MG63 (cell line): ENCODE data around the gene ACTMAP. TPM values are rescaled to one million over a fixed set of nuclear protein-coding genes. Genes with fewer than 3 reads are reported as not detected.
"Not testable (repeated sequence)": the region's sequence is repeated elsewhere in the genome, so short reads cannot be mapped to it uniquely, and the experiment has no call there.

Experiments
- DNase-seq: peaks from one replicate; pipeline ENCODE4 v3.0.0-alpha.2; 2020
- H3K27me3 ChIP-seq: fragments of 250-450 bp; sonication (Bioruptor Pico); 2 replicates; pipeline ENCODE4 v1.5.1; 2020; ENCODE audit warnings: mild to moderate bottlenecking, moderate library complexity
- H3K36me3 ChIP-seq: fragments of 250-450 bp; sonication (Bioruptor Pico); 2 replicates; pipeline ENCODE4 v1.5.1; 2020; ENCODE audit warnings: mild to moderate bottlenecking, moderate library complexity
- H3K4me3 ChIP-seq: fragments of 250-450 bp; sonication (Bioruptor Pico); 2 replicates; pipeline ENCODE4 v1.5.1; 2020; ENCODE audit warnings: mild to moderate bottlenecking, moderate library complexity
- H3K9me3 ChIP-seq: fragments of 250-450 bp; sonication (Bioruptor Pico); 2 replicates; pipeline ENCODE4 v1.5.1; 2020; ENCODE audit warnings: mild to moderate bottlenecking, moderate library complexity
- total RNA-seq: library from RNA; depleted of rRNA; stranded (reverse); fragments of >200 nt; shearing (Covaris generic); gene quantifications from 2 replicates; pipeline ENCODE4 v1.2.3, GENCODE V29; 2014; ENCODE audit warnings: low replicate concordance

ACTMAP gene
- total RNA-seq, 1 experiment from 2014 or later = 0.95 TPM

DNA sequence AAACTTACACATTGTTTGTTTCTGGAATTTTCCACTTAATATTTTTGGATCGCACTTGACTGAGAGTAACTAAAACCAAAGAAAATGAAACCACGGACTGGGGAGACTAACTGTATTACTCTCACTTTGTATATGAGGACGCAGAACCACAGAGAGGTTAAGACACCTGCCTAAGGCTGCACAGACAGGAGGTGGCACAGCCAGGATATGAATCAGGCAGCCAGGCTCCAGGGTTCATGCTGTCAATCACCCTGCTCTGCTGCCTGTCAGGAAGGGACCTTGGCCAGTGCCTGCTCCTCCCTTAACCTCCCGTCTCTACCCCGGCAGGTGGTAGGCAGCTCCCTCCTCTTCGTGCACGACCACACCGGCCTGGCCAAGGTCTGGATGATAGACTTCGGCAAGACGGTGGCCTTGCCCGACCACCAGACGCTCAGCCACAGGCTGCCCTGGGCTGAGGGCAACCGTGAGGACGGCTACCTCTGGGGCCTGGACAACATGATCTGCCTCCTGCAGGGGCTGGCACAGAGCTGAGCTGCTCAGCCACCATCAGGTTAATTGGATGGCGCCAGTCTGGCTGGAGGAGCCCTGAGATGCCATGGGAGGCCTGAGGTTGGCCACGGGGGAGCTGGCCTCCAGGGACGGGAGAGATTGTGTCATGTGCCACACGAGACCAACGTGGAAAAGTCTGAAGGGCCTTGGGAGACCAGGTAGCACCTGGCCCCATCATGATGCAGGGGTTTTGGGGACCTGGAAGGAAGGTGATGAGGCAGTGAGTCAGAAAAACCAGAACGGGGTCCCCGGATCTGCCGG lies 11.0 kb downstream of the ACTMAP start:
- Histone ChIP-seq H3K27me3 (no peaks in the 10 kb centered on the region), H3K4me3 (no peak overlapping the region), H3K36me3 (peaks cover 48% of the 10 kb centered on the region), H3K9me3 (no peaks in the 10 kb centered on the region)
- DNase-seq = no peak

GRCh38 chr19:40737102-40737644 lies 13.1 kb downstream of the ACTMAP start:
- no peak for DNase-seq
- no peaks in the 10 kb centered on the region for H3K27me3 ChIP-seq
- H3K36me3 ChIP-seq = peaks cover 59% of the 10 kb centered on the region
- H3K9me3 ChIP-seq = no peaks in the 10 kb centered on the region
- no peak overlapping the region for H3K4me3 ChIP-seq

- no peak overlapping the region for H3K4me3 ChIP-seq
- H3K9me3 ChIP-seq = no peaks in the 10 kb centered on the region
- H3K27me3 ChIP-seq = no peaks in the 10 kb centered on the region
- no peak for DNase-seq
- peaks cover 55% of the 10 kb centered on the region for H3K36me3 ChIP-seq
These were observed 13.6 kb downstream of the ACTMAP start for GRCh38 chr19:40736661-40737060.

DNA sequence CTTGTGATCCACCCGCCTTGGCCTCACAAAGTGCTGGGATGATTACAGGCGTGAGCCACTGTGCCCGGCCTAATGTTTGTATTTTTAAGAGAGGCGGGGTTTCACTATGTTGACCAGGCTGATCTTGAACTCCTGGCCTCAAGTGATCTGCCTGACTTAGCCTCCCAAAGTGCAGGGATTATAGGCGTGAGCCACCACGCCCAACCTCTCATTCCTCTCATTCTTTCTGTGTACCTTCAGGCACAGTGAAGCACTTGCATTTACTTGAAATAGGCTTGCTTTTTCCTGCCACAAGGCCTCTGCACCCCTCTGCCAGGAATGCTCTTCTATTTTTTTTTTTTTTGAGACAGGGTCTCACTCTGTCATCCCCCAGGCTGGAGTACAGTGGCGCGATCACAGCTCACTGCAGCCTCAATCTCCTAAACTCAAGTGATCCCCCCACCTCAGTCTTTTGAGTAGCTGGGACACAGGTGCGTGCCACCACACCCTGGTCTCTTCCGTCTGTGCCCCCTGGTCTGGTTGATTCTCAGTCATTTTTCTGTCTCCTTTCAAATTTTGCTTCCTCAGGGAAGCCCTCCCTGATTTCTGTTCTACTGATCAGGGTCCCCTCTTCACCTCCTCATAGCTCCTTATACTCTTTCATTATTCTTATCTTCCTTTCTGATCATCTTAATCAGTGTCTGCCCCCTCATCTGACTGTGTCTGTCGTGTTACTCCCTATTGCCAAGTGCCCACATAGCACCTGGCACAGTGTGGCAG lies 15.1 kb downstream of the ACTMAP start:
- no peak for DNase-seq
- no peaks in the 10 kb centered on the region for H3K9me3 ChIP-seq
- H3K27me3 ChIP-seq = no peaks in the 10 kb centered on the region
- H3K4me3 ChIP-seq = no peak overlapping the region
- peaks cover 63% of the 10 kb centered on the region for H3K36me3 ChIP-seq

- H3K4me3 ChIP-seq = no peak overlapping the region
- DNase-seq = no peak
- no peaks in the 10 kb centered on the region for H3K27me3 ChIP-seq
- no peaks in the 10 kb centered on the region for H3K9me3 ChIP-seq
- H3K36me3 ChIP-seq = peaks cover 59% of the 10 kb centered on the region
These were observed 17.1 kb downstream of the ACTMAP start for GRCh38 chr19:40733149-40733548.

DNA sequence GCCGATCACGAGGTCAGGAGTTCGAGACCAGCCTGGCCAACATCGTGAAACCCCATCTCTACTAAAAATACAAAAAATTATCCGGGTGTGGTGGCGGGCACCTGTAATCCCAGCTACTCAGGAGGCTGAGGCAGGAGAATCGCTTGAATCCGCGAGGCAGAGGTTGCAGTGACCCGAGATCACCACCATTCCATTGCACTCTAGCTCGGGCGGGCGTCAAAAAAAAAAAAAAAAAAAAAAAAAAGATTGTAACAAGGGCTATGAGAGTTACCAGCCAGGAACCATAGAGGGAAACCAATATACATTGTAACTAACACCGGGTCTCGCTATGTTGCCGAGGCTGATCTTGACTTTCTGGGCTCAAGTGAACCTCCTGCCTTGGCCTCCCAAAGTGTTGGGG lies 18.0 kb downstream of the ACTMAP start:
- not testable (repeated sequence) for DNase-seq, H3K27me3 ChIP-seq, H3K9me3 ChIP-seq, H3K4me3 ChIP-seq
- H3K36me3 ChIP-seq = peaks cover 61% of the 10 kb centered on the region

GRCh38 chr19:40730065-40730464 lies 20.2 kb downstream of the ACTMAP start:
- peaks cover 64% of the 10 kb centered on the region for H3K36me3 ChIP-seq
- not testable (repeated sequence) for DNase-seq

GRCh38 chr19:40726279-40726678 lies 24.0 kb downstream of the ACTMAP start:
- peaks cover 76% of the 10 kb centered on the region for H3K36me3 ChIP-seq
- H3K9me3 ChIP-seq = peaks cover 6% of the 10 kb centered on the region; the same call in 1 of the 2 replicates
- no peak for DNase-seq
- H3K27me3 ChIP-seq = no peaks in the 10 kb centered on the region
- no peak overlapping the region for H3K4me3 ChIP-seq

More at GRCh38 chr19:40730065-40730464, 20.2 kb downstream of the ACTMAP start:
- not testable (repeated sequence) for H3K27me3 ChIP-seq, H3K9me3 ChIP-seq, H3K4me3 ChIP-seq

GRCh38 chr19:40724855-40725254 lies 25.4 kb downstream of the ACTMAP start:
- DNase-seq = no peak
- peaks cover 6% of the 10 kb centered on the region; the same call in 1 of the 2 replicates for H3K9me3 ChIP-seq
- H3K36me3 ChIP-seq = peaks cover 71% of the 10 kb centered on the region

DNA sequence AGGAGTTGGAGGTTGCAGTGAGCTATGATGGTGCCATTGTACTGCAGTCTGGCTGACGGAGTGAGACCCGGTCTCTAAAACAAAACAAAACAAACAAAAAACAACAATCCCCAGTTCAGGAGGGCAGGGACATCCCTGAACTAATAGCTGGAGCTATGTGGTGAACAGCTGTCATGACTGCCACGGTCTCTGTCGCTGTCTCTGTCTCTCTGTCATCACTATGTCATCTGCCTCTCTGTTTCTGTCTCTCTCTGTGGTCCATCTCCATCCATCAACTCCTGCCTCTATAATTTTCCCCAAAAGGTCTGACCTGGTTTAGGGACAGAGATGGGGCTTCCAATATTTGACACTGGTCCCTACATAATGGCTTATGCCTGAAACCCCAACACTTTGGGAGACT lies 26.0 kb downstream of the ACTMAP start:
- peaks cover 71% of the 10 kb centered on the region for H3K36me3 ChIP-seq
- no peaks in the 10 kb centered on the region for H3K27me3 ChIP-seq
- no peak for DNase-seq
- no peak overlapping the region for H3K4me3 ChIP-seq
- H3K9me3 ChIP-seq = peaks cover 6% of the 10 kb centered on the region; the same call in 1 of the 2 replicates

More at GRCh38 chr19:40724855-40725254, 25.4 kb downstream of the ACTMAP start:
- H3K27me3 ChIP-seq = no peaks in the 10 kb centered on the region
- H3K4me3 ChIP-seq = no peak overlapping the region

- Histone ChIP-seq H3K36me3 (peaks cover 66% of the 10 kb centered on the region), H3K4me3 (no peak overlapping the region), H3K9me3 (peaks cover 6% of the 10 kb centered on the region; the same call in 1 of the 2 replicates), H3K27me3 (no peaks in the 10 kb centered on the region)
- DNase-seq = no peak
These were observed 26.5 kb downstream of the ACTMAP start for GRCh38 chr19:40723661-40724254.

DNA sequence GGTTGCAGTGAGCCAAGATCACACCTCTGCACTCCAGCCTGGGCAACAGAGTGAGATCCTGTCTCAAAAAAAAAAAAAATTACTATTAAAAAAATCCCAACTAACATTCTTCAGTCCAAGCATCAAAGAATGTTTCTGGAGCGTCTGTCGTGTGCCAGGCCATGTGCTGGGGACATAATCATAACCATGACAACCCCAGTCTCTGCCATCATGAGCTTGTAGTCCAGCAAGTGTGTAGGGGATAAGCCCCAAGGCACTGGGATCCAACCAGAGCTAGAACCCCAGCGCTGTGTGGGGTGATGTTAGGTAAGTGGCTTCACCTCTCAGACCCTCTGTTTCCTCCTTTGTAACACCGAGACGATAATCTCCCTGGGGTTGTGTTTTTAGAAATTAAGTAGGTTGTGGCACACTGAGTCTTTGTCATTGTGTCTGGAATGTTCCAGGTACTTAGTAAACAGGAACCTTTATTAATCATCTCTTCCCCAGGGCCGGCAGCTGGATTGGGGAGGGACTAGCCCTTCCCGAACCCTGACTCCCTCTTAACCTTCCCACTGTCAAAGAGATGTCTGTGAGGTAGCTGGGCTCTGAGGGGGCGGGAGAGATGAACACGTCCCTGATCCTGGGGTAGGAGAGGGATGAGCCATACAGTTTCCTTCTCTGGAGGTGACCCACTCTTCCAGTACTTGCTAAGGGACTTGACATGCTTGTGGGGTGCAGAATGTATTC lies 28.2 kb downstream of the ACTMAP start:
- no peaks in the 10 kb centered on the region for H3K27me3 ChIP-seq
- peaks cover 6% of the 10 kb centered on the region; the same call in 1 of the 2 replicates for H3K9me3 ChIP-seq
- H3K36me3 ChIP-seq = peaks cover 53% of the 10 kb centered on the region
- no peak overlapping the region for H3K4me3 ChIP-seq
- DNase-seq = no peak

DNA sequence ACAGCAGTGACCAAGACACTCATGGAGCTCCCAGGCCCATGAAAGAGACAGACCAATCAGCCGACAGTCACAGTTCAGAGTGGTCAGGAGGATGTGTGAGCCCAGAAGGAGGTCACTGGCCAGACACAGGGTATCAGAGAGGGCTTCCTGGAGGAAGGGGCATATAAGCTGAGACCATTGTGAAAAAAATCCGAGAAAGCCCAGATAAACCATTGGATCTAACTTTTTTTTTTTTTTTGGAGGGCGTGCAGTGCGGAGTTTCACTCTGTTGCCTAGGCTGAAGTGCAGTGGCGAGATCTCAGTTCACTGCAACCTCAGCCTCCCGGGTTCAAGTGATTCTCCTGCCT lies 29.2 kb downstream of the ACTMAP start:
- no peak for DNase-seq
- Histone ChIP-seq H3K36me3 (peaks cover 43% of the 10 kb centered on the region), H3K27me3 (no peaks in the 10 kb centered on the region), H3K4me3 (no peak overlapping the region), H3K9me3 (peaks cover 2% of the 10 kb centered on the region; the same call in 1 of the 2 replicates)

DNA sequence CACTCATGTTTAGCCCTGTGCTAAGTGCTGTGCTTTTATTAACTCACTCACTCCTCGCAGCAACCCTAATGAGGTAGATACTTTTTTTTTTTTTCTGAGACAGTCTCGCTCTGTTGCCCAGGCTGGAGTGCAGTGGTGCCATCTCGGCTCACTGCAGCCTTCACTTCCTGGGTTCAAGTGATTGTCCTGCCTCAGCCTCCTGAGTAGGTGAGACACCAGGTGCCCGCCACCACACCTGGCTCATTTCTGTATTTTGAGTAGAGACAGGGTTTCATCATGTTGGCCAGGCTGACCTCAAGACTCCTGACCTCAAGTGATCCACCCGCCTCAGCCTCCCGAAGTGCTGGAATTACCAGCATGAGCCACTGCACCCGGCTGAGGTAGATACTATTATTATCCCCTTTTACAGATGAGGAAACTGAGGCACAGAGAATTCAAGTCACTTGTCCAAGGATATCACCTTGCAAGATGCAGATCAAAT lies 30.8 kb downstream of the ACTMAP start:
- peaks cover 33% of the 10 kb centered on the region for H3K36me3 ChIP-seq
- DNase-seq = no peak

DNA sequence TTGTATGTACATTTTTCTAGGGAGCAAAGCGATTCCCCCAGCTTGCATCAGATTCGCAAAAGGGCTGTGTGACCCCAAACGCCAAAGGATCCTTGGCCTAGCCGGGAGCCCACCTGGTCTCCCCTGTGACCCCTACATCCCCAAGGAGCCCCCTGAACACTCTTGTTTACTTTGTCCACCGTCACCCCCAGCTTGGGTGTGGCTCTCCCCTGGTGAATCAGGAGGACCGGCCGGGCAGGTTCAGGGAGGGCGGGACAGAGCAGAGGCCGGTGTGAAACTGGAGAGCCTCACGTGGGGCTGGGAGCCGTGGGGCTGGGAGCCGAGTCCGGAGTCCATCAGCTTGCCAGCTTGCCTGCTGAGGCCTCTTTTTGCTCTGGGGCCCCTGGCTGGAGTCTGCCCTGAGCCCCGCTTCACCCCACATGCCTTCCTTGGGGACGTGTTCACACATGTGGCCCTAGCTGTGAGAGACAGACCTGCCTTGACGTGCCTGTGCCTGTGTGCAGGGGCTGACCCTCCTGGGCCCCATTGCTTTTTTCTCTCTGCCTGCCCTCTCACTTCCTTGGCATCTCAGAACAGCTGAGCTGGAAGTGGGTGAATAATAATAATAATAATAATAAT lies 31.4 kb downstream of the ACTMAP start:
- Histone ChIP-seq H3K36me3 (peaks cover 28% of the 10 kb centered on the region), H3K9me3 (peaks cover 2% of the 10 kb centered on the region; the same call in 1 of the 2 replicates), H3K27me3 (no peaks in the 10 kb centered on the region), H3K4me3 (peak overlapping the region; percentile 63)
- peak; percentile 62 for DNase-seq

More for the DNA sequence above, 30.8 kb downstream of the ACTMAP start:
- H3K27me3 ChIP-seq = no peaks in the 10 kb centered on the region
- peak overlapping the region; percentile 63 for H3K4me3 ChIP-seq
- peaks cover 2% of the 10 kb centered on the region; the same call in 1 of the 2 replicates for H3K9me3 ChIP-seq
